Esophagus muscularis mucosa (tissue), 4 donors: Measurements from ENCODE around the gene PPP2R1A. TPM values are rescaled to one million over a fixed set of nuclear protein-coding genes. Genes with fewer than 3 reads are reported as not detected.
"Not testable (repeated sequence)": the region's sequence is repeated elsewhere in the genome, so short reads cannot be mapped to it uniquely, and the experiment has no call there.

ENCODE experiments used
- DNase-seq: peaks from one replicate; pipeline ENCODE4 v3.0.0-alpha.2; 2017; ENCODE audit errors: extremely low spot score
- H3K27ac ChIP-seq, 4 donors: fragments of 200-600 bp; sonication (generic); replicated peaks in 1 of 4; 1 replicate in 3 of 4; 2 replicates in 1 of 4; pipeline ENCODE4 v1.5.1; 2016 to 2019; ENCODE audit warnings: mild to moderate bottlenecking in 1 of 4
- H3K27me3 ChIP-seq, 4 donors: fragments of 200-600 bp; sonication (generic); one replicate each; pipeline versions ENCODE4 v1.5.1 to v1.6.0; 2016 to 2019
- H3K36me3 ChIP-seq, 4 donors: fragments of 200-600 bp; sonication (generic); one replicate each; pipeline ENCODE4 v1.5.1; 2016 to 2019
- H3K4me1 ChIP-seq, 4 donors: fragments of 200-600 bp; sonication (generic); one replicate each; pipeline ENCODE4 v1.5.1; 2016 to 2019
- H3K4me3 ChIP-seq, 4 donors: fragments of 200-600 bp; sonication (generic); 1 replicate in 2 of 4; 2 replicates in 2 of 4; pipeline ENCODE4 v1.5.1; 2016 to 2019; ENCODE audit warnings: mild to moderate bottlenecking in 4 of 4, moderate library complexity in 1 of 4
- H3K9me3 ChIP-seq, 4 donors: fragments of 200-600 bp; sonication (generic); 1 replicate in 3 of 4; 2 replicates in 1 of 4; pipeline ENCODE4 v1.5.1; 2016 to 2019
- CTCF ChIP-seq, 3 experiments: fragments of 200-600 bp in 2 of 3; fragments of 450-650 bp in 1 of 3; sonication (generic) in 2 of 3; IDR thresholded peaks; one replicate each; pipeline ENCODE4 v1.5.1; 2017 to 2019; ENCODE audit warnings: antibody characterized with exemption in 3 of 3, mild to moderate bottlenecking in 2 of 3, moderate library complexity in 1 of 3
- EP300 ChIP-seq: sonication (generic); formaldehyde crosslinking; IDR thresholded peaks from one replicate; pipeline ENCODE4 v1.6.1; 2017; ENCODE audit warnings: antibody characterized with exemption
- POLR2A ChIP-seq: fragments of 450-650 bp; IDR thresholded peaks from one replicate; pipeline ENCODE4 v1.6.1; 2017; ENCODE audit warnings: antibody characterized with exemption, moderate library complexity, mild to moderate bottlenecking, low read depth
- POLR2AphosphoS5 ChIP-seq, 2 donors: sonication (generic); formaldehyde crosslinking; IDR thresholded peaks; one replicate each; pipeline ENCODE4 v1.6.1; 2017; ENCODE audit warnings: antibody characterized with exemption in 2 of 2
- WGBS: methylation state at CpG from one replicate; pipeline ENCODE4 v1.1.5; 2018; 5-methylcytosine and 5-hydroxymethylcytosine counted together
- intact Hi-C: fragments of 100-400 bp; cut with DNase I; formaldehyde crosslinking; loops from one replicate; pipeline ENCODE4 v1.15.1; 2023
- total RNA-seq, 4 donors: library from RNA; depleted of rRNA; stranded (reverse); fragments of >200 nt; gene quantifications; one replicate each; pipeline versions ENCODE4 v1.1.0 to v1.2.1, GENCODE V29; 2016

Gene PPP2R1A
- total RNA-seq, 4 donors from 2014 or later, result 192 to 304 (median 221) TPM

GRCh38 chr19:52244021-52244420 is 54.2 kb downstream of the PPP2R1A start:
- Histone ChIP-seq H3K27ac (no peak overlapping the region), H3K4me1 (no peaks in the 10 kb centered on the region), H3K9me3 (no peaks in the 10 kb centered on the region), H3K27me3 (no peaks in the 10 kb centered on the region), H3K36me3 (no peaks in the 10 kb centered on the region), H3K4me3 (no peak overlapping the region)
- WGBS, result 83% methylated on average over 12 of the region's 12 CpGs
- intact Hi-C loops, result loop anchor here (10.0 kb wide), 1 partner anchor 511 kb away; no protein-coding TSS in a partner anchor
- TF ChIP-seq POLR2AphosphoS5 (IDR thresholded peaks at IDR 0.05), result no peak
- TF ChIP-seq CTCF (IDR thresholded peaks at IDR 0.05), result no peak
- no peak for TF ChIP-seq POLR2A
- no peak for TF ChIP-seq EP300
- no peak for DNase-seq

GRCh38 chr19:52248241-52248640 is 58.4 kb downstream of the PPP2R1A start:
- H3K9me3 ChIP-seq, result no peaks in the 10 kb centered on the region
- DNase-seq, result no peak
- no peaks in the 10 kb centered on the region for H3K27me3 ChIP-seq
- peak; percentile 45 to 56 (median 52) for TF ChIP-seq CTCF (IDR thresholded peaks at IDR 0.05)
- TF ChIP-seq EP300, result no peak
- no peaks in the 10 kb centered on the region for H3K36me3 ChIP-seq
- no peaks in the 10 kb centered on the region for H3K4me1 ChIP-seq
- no peak overlapping the region for H3K4me3 ChIP-seq
- intact Hi-C loops, result loop anchor here (10.0 kb wide), 1 partner anchor 507 kb away; no protein-coding TSS in a partner anchor
- 9% methylated on average over 6 of the region's 6 CpGs for WGBS
- no peak overlapping the region for H3K27ac ChIP-seq

GRCh38 chr19:52258426-52258825 is 68.6 kb downstream of the PPP2R1A start:
- DNase-seq, result no peak
- WGBS, result 92% methylated on average over 5 of the region's 5 CpGs
- no peaks in the 10 kb centered on the region for H3K9me3 ChIP-seq
- intact Hi-C loops, result no loop called here
- TF ChIP-seq CTCF (IDR thresholded peaks at IDR 0.05) (no peak), POLR2A (no peak), EP300 (no peak), POLR2AphosphoS5 (IDR thresholded peaks at IDR 0.05) (no peak)
- H3K27ac ChIP-seq, result no peak overlapping the region
- H3K4me3 ChIP-seq, result no peak overlapping the region
- H3K36me3 ChIP-seq, result no peaks in the 10 kb centered on the region
- no peaks in the 10 kb centered on the region for H3K27me3 ChIP-seq
- no peaks in the 10 kb centered on the region for H3K4me1 ChIP-seq

GRCh38 chr19:52265556-52265955 is 75.7 kb downstream of the PPP2R1A start:
- H3K27me3 ChIP-seq, H3K36me3 ChIP-seq, H3K9me3 ChIP-seq, DNase-seq, intact Hi-C loops, H3K27ac ChIP-seq, H3K4me3 ChIP-seq: not testable (repeated sequence)
- WGBS, result 94% methylated on average over 6 of the region's 6 CpGs
- H3K4me1 ChIP-seq, result peaks cover 7 to 10% (median 8%) of the 10 kb centered on the region in 4 donors

GRCh38 chr19:52269338-52270261 is 79.7 kb downstream of the PPP2R1A start, which contains the start of gene ZNF766:
Gene ZNF766 (plus strand): TSS chr19:52269587. CDS start chr19:52269614, 27 bp downstream.
- Histone ChIP-seq H3K9me3 (no peaks in the 10 kb centered on the region), H3K4me1 (peaks cover 15 to 28% (median 27%) of the 10 kb centered on the region in 4 donors), H3K36me3 (peaks cover 0 to 14% (median 5%) of the 10 kb centered on the region in 4 donors), H3K27me3 (no peaks in the 10 kb centered on the region), H3K27ac (peak within 1 kb of the TSS; percentile 98 to 99 (median 98)), H3K4me3 (peak within 1 kb of the TSS; percentile 92 to 100 (median 98))
- WGBS, result under 1% methylated on average over 47 of the region's 70 CpGs
- peak; percentile 100 for DNase-seq
- TF ChIP-seq POLR2A, result peak; percentile 72
- TF ChIP-seq CTCF (IDR thresholded peaks at IDR 0.05), result no peak
- TF ChIP-seq POLR2AphosphoS5 (IDR thresholded peaks at IDR 0.05), result peak; percentile 96 to 99
- TF ChIP-seq EP300, result no peak
- intact Hi-C loops, result loop anchor here (1.0 kb wide), 1 partner anchor 28 kb away; the partner anchor contains the start of gene ZNF480
